NB4 (cell line): ENCODE data around the gene USP10.
"Not testable (repeated sequence)": the region's sequence is repeated elsewhere in the genome, so short reads cannot be mapped to it uniquely, and the experiment has no call there.

Experiments
- MYC ChIP-seq: IDR thresholded peaks from 2 replicates; pipeline ENCODE4 v1.6.1; 2011; ENCODE audit warnings: low read depth, low read length
- POLR2A ChIP-seq: IDR thresholded peaks from 2 replicates; pipeline ENCODE4 v1.6.1; 2011; ENCODE audit warnings: mild to moderate bottlenecking; ENCODE audit not compliant: insufficient read length; ENCODE audit errors: extremely low read depth
- TF ChIP-seq, protein P1 (sequence below): IDR thresholded peaks from one replicate; pipeline ENCODE4 v1.5.1; 2012; ENCODE audit warnings: low read depth, low read length
- TF ChIP-seq, protein P2 (sequence below): IDR thresholded peaks from 2 replicates; pipeline ENCODE4 v1.6.1; 2011; ENCODE audit warnings: low read depth, low read length

DNA sequence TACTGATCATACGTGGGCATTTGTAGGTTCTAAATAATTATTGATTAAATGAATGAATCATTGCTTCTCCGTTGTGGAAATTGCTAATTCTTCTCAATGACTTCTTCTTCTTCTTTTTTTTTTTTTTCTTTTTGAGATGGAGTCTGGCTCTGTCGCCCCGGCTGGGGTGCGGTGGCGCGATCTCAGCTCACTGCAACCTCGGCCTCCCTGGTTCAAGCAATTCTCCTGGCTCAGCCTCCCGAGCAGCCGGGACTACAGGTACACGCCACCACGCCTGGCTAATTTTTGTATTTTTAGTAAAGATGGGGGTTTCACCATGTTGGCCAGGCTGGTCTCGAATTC lies 32.5 kb downstream of the USP10 start:
- TF ChIP-seq, protein P1, sequence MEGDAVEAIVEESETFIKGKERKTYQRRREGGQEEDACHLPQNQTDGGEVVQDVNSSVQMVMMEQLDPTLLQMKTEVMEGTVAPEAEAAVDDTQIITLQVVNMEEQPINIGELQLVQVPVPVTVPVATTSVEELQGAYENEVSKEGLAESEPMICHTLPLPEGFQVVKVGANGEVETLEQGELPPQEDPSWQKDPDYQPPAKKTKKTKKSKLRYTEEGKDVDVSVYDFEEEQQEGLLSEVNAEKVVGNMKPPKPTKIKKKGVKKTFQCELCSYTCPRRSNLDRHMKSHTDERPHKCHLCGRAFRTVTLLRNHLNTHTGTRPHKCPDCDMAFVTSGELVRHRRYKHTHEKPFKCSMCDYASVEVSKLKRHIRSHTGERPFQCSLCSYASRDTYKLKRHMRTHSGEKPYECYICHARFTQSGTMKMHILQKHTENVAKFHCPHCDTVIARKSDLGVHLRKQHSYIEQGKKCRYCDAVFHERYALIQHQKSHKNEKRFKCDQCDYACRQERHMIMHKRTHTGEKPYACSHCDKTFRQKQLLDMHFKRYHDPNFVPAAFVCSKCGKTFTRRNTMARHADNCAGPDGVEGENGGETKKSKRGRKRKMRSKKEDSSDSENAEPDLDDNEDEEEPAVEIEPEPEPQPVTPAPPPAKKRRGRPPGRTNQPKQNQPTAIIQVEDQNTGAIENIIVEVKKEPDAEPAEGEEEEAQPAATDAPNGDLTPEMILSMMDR: not testable (repeated sequence)
- not testable (repeated sequence) for TF ChIP-seq POLR2A, MYC
- TF ChIP-seq, protein P2, sequence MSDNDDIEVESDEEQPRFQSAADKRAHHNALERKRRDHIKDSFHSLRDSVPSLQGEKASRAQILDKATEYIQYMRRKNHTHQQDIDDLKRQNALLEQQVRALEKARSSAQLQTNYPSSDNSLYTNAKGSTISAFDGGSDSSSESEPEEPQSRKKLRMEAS: not testable (repeated sequence)
